Measurements from ENCODE around the gene ERMP1. TPM values are rescaled to one million over a fixed set of nuclear protein-coding genes. Genes with fewer than 3 reads are reported as not detected.

Gene ERMP1
- total and polyA plus RNA-seq, 2 donors (not counting 1 experiment from before 2014, with no cell fraction given): 4.9 to 10.6 TPM

DNA sequence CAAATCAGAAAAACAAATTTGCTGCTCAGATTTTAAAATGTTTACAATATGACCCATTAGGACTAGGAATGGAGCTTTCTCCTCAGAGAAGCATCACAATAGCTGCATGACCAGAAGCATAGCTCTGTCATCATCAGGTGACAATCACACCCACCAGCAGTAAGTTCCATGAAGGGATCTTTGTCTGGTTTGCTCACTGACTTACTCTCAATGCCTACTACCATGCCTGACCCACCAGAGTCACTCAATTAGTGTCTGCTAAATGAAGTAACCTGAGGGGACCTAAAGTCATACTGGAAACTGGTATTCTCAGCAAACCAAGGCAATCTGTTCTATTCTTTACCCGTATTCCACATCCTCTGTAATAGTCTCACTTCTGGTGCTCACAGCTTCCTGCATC lies 7.7 kb downstream of the ERMP1 start:
- Histone ChIP-seq H3K9ac (ENCODE audit: low read length) (no peak overlapping the region), H3K4me2 (replicated peaks; ENCODE audit: low read depth, low read length, poor library complexity, severe bottlenecking) (no peak overlapping the region), H3K27ac (ENCODE audit: low read length in 2 of 2) (no peak overlapping the region), H3K4me3 (ENCODE audit: control extremely low read depth in 1 of 5, extremely low read depth in 1 of 5, insufficient read depth in 1 of 5, low read depth in 2 of 5, low read length in 4 of 5) (no peak overlapping the region), H3K27me3 (replicated peaks in 1 of 4; ENCODE audit: control extremely low read depth in 1 of 4, control insufficient read depth in 3 of 4, insufficient read depth in 4 of 4, low read length in 3 of 4) (no peaks in the 10 kb centered on the region), H3K36me3 (replicated peaks in 1 of 2; ENCODE audit: control extremely low read depth in 1 of 2, control insufficient read depth in 1 of 2, extremely low read depth in 1 of 2, insufficient read depth in 2 of 2, low read length in 1 of 2) (peaks cover 6 to 21% of the 10 kb centered on the region in 2 experiments), H3K79me2 (ENCODE audit: control insufficient read depth, insufficient read depth, low read length) (peaks cover 10% of the 10 kb centered on the region), H2AFZ (ENCODE audit: insufficient read depth, low read depth, low read length, poor library complexity, severe bottlenecking) (no peak overlapping the region), H4K20me1 (ENCODE audit: control insufficient read depth, insufficient read depth, low read length, poor library complexity, severe bottlenecking) (no peaks in the 10 kb centered on the region), H3K4me1 (ENCODE audit: control insufficient read depth in 2 of 2, insufficient read depth in 2 of 2, low read length in 2 of 2) (peaks cover 9 to 11% of the 10 kb centered on the region in 2 donors), H3K9me3 (ENCODE audit: control extremely low read depth in 1 of 3, control insufficient read depth in 2 of 3, insufficient read depth in 1 of 3, low read length in 2 of 3) (no peaks in the 10 kb centered on the region)
- 57% methylated on average over 1 of the region's 1 CpG for WGBS (ENCODE audit: insufficient coverage)
- H3K4me3 Mint-ChIP-seq: no peak overlapping the region
- ChIA-PET CTCF (interaction anchor here (0.6 kb wide), 1 partner anchor 69 kb away, joined by 4 read pairs; no protein-coding TSS in a partner anchor), POLR2A (no interaction called here)
- H3K27me3 Mint-ChIP-seq: no peaks in the 10 kb centered on the region
- no peaks in the 10 kb centered on the region for H3K9me3 Mint-ChIP-seq (ENCODE audit: insufficient read depth)
- H3K4me1 Mint-ChIP-seq: peaks cover 6% of the 10 kb centered on the region
- DNase-seq (no peak), ATAC-seq (ENCODE audit: low read depth) (no peak)
- no peak for TF ChIP-seq EZH2 (IDR thresholded peaks at IDR 0.05; ENCODE audit: borderline replicate concordance, insufficient read depth, low read depth, low read length, poor library complexity, severe bottlenecking)
- TF ChIP-seq, protein P1, sequence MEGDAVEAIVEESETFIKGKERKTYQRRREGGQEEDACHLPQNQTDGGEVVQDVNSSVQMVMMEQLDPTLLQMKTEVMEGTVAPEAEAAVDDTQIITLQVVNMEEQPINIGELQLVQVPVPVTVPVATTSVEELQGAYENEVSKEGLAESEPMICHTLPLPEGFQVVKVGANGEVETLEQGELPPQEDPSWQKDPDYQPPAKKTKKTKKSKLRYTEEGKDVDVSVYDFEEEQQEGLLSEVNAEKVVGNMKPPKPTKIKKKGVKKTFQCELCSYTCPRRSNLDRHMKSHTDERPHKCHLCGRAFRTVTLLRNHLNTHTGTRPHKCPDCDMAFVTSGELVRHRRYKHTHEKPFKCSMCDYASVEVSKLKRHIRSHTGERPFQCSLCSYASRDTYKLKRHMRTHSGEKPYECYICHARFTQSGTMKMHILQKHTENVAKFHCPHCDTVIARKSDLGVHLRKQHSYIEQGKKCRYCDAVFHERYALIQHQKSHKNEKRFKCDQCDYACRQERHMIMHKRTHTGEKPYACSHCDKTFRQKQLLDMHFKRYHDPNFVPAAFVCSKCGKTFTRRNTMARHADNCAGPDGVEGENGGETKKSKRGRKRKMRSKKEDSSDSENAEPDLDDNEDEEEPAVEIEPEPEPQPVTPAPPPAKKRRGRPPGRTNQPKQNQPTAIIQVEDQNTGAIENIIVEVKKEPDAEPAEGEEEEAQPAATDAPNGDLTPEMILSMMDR (IDR thresholded peaks at IDR 0.05): no peak
- H3K27ac Mint-ChIP-seq: no peak overlapping the region
- intact Hi-C loops (cut with micrococcal nuclease): no loop called here

DNA sequence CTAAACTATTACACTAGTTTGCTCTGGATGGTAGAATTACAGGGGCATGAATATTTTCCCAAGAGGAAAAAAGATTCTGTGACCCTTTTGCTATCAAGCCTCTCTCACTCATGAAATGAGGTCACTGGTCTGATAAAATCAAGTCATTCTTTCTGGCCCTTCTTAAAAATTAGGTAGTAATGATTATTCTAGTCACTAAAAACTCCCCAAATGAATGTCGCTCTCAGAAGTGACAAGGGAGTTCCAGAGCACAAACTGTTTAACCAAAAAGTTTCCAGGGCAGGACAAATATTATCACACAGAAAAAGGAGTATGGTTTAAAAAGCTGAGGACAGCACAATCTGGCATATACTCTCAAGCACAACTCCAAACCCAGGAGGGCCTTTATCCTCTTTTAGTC lies 12.5 kb downstream of the ERMP1 start:
- no CpG with 5 or more reads among the region's 1 CpG for WGBS (ENCODE audit: insufficient coverage)
- no peak for TF ChIP-seq EZH2 (IDR thresholded peaks at IDR 0.05; ENCODE audit: borderline replicate concordance, insufficient read depth, low read depth, low read length, poor library complexity, severe bottlenecking)
- TF ChIP-seq, protein P1 (IDR thresholded peaks at IDR 0.05): no peak
- no peaks in the 10 kb centered on the region for H3K27me3 ChIP-seq (replicated peaks in 1 of 4; ENCODE audit: control extremely low read depth in 1 of 4, control insufficient read depth in 3 of 4, insufficient read depth in 4 of 4, low read length in 3 of 4)
- POLR2A ChIA-PET: no interaction called here
- no peak overlapping the region for H3K4me2 ChIP-seq (replicated peaks; ENCODE audit: low read depth, low read length, poor library complexity, severe bottlenecking)
- Mint-ChIP-seq H3K4me3 (no peak overlapping the region), H3K27me3 (no peaks in the 10 kb centered on the region), H3K4me1 (peaks cover 2% of the 10 kb centered on the region), H3K27ac (no peak overlapping the region), H3K9me3 (ENCODE audit: insufficient read depth) (no peaks in the 10 kb centered on the region)
- H4K20me1 ChIP-seq (ENCODE audit: control insufficient read depth, insufficient read depth, low read length, poor library complexity, severe bottlenecking): no peaks in the 10 kb centered on the region
- H3K9ac ChIP-seq (ENCODE audit: low read length): no peak overlapping the region
- ATAC-seq (ENCODE audit: low read depth) (no peak), DNase-seq (no peak)
- intact Hi-C loops (cut with micrococcal nuclease): no loop called here
- peaks cover 12 to 28% of the 10 kb centered on the region in 2 experiments for H3K36me3 ChIP-seq (replicated peaks in 1 of 2; ENCODE audit: control extremely low read depth in 1 of 2, control insufficient read depth in 1 of 2, extremely low read depth in 1 of 2, insufficient read depth in 2 of 2, low read length in 1 of 2)
- H3K4me1 ChIP-seq (ENCODE audit: control insufficient read depth in 2 of 2, insufficient read depth in 2 of 2, low read length in 2 of 2): no peaks in the 10 kb centered on the region
- CTCF ChIA-PET: interaction anchor here (1.1 kb wide), 1 partner anchor 12 kb away, joined by 3 read pairs; the partner anchor contains the start of gene ERMP1
- H2AFZ ChIP-seq (ENCODE audit: insufficient read depth, low read depth, low read length, poor library complexity, severe bottlenecking): no peak overlapping the region
- no peak overlapping the region for H3K27ac ChIP-seq (ENCODE audit: low read length in 2 of 2)
- peaks cover 4% of the 10 kb centered on the region for H3K79me2 ChIP-seq (ENCODE audit: control insufficient read depth, insufficient read depth, low read length)
- H3K9me3 ChIP-seq (ENCODE audit: control extremely low read depth in 1 of 3, control insufficient read depth in 2 of 3, insufficient read depth in 1 of 3, low read length in 2 of 3): no peaks in the 10 kb centered on the region
- no peak overlapping the region for H3K4me3 ChIP-seq (ENCODE audit: control extremely low read depth in 1 of 5, extremely low read depth in 1 of 5, insufficient read depth in 1 of 5, low read depth in 2 of 5, low read length in 4 of 5)
